ENCODE results near the gene ITGB4.

The ITGB4 gene

DNA sequence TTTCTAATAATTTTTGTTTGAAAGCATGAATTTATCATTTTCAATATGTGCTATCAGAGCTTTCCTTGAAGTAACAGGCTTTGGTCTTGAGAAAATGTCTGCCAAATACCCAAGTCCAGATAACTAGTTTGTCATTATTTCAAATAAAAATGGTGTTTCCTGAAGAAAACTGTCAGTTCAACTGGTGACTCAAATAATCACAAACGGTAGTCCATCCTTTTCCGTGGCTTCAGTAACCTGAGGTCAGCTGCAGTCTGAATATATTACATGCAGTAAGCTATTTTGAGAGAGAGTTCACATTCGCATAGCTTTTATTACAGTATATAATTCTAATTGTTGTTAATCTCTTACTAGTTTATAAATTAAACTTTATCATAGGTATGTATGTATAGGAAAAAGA lies 44.8 kb upstream of the ITGB4 start:
- Histone ChIP-seq H3K27me3 (ENCODE audit: insufficient read depth, poor library complexity, severe bottlenecking) (no peaks in the 10 kb centered on the region), H3K27ac (replicated peaks) (no peak overlapping the region), H3K4me3 (replicated peaks; ENCODE audit: insufficient read depth, low read length) (no peak overlapping the region)
- no peak for TF ChIP-seq SPI1 (IDR thresholded peaks at IDR 0.05; ENCODE audit: borderline replicate concordance, low read depth)
- TF ChIP-seq, protein P1, sequence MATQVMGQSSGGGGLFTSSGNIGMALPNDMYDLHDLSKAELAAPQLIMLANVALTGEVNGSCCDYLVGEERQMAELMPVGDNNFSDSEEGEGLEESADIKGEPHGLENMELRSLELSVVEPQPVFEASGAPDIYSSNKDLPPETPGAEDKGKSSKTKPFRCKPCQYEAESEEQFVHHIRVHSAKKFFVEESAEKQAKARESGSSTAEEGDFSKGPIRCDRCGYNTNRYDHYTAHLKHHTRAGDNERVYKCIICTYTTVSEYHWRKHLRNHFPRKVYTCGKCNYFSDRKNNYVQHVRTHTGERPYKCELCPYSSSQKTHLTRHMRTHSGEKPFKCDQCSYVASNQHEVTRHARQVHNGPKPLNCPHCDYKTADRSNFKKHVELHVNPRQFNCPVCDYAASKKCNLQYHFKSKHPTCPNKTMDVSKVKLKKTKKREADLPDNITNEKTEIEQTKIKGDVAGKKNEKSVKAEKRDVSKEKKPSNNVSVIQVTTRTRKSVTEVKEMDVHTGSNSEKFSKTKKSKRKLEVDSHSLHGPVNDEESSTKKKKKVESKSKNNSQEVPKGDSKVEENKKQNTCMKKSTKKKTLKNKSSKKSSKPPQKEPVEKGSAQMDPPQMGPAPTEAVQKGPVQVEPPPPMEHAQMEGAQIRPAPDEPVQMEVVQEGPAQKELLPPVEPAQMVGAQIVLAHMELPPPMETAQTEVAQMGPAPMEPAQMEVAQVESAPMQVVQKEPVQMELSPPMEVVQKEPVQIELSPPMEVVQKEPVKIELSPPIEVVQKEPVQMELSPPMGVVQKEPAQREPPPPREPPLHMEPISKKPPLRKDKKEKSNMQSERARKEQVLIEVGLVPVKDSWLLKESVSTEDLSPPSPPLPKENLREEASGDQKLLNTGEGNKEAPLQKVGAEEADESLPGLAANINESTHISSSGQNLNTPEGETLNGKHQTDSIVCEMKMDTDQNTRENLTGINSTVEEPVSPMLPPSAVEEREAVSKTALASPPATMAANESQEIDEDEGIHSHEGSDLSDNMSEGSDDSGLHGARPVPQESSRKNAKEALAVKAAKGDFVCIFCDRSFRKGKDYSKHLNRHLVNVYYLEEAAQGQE (IDR thresholded peaks at IDR 0.05; ENCODE audit: insufficient replicate concordance, low read depth) = no peak
- no peak for TF ChIP-seq GABPA (IDR thresholded peaks at IDR 0.05; ENCODE audit: low read depth)
- no peak for TF ChIP-seq POLR2AphosphoS5 (IDR thresholded peaks at IDR 0.05; ENCODE audit: low read depth)
- no peak for TF ChIP-seq CTCF (IDR thresholded peaks at IDR 0.05; ENCODE audit: insufficient read depth, low read length)
- no peak for DNase-seq (ENCODE audit: low read depth in 1 of 2, low spot score in 1 of 2)

DNA sequence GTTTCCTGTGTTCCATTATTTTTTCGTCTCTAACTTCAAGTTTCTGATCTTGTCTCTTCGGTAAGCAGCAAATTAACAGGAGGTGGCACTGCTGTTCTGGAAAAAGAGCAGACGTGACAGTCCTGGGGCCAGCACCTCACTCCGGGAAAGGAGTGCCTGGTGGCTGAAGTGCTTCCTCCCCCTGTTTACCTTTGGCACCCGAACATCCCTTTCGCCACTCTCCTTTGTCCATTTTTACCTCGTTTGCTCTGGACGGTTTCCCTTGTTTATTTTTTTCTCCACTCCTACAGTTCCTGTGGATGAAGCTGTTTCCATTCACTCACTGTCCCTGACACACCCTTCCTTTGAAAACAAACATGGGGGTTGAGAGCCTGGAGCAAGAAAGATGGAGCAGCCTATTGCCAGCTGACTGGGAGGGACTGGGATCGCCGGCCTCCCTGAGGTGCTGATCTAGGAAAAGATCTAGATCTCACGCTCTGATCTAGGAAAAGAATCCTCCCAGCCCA lies 41.5 kb upstream of the ITGB4 start:
- Histone ChIP-seq H3K27ac (replicated peaks) (no peak overlapping the region), H3K4me3 (replicated peaks; ENCODE audit: insufficient read depth, low read length) (no peak overlapping the region), H3K27me3 (ENCODE audit: insufficient read depth, poor library complexity, severe bottlenecking) (no peaks in the 10 kb centered on the region)
- DNase-seq (ENCODE audit: low read depth in 1 of 2, low spot score in 1 of 2) = no peak
- TF ChIP-seq CTCF (IDR thresholded peaks at IDR 0.05; ENCODE audit: insufficient read depth, low read length) (no peak), SPI1 (IDR thresholded peaks at IDR 0.05; ENCODE audit: borderline replicate concordance, low read depth) (no peak), POLR2AphosphoS5 (IDR thresholded peaks at IDR 0.05; ENCODE audit: low read depth) (no peak), GABPA (IDR thresholded peaks at IDR 0.05; ENCODE audit: low read depth) (no peak)
- TF ChIP-seq, protein P1 (IDR thresholded peaks at IDR 0.05; ENCODE audit: insufficient replicate concordance, low read depth) = no peak

- no peak overlapping the region for H3K27ac ChIP-seq (replicated peaks)
- no peak for DNase-seq (ENCODE audit: low read depth in 1 of 2, low spot score in 1 of 2)
- H3K4me3 ChIP-seq (replicated peaks; ENCODE audit: insufficient read depth, low read length) = no peak overlapping the region
- TF ChIP-seq POLR2AphosphoS5 (IDR thresholded peaks at IDR 0.05; ENCODE audit: low read depth) = no peak
- TF ChIP-seq SPI1 (IDR thresholded peaks at IDR 0.05; ENCODE audit: borderline replicate concordance, low read depth) = no peak
- TF ChIP-seq GABPA (IDR thresholded peaks at IDR 0.05; ENCODE audit: low read depth) = no peak
- TF ChIP-seq CTCF (IDR thresholded peaks at IDR 0.05; ENCODE audit: insufficient read depth, low read length) = no peak
- TF ChIP-seq, protein P1 (IDR thresholded peaks at IDR 0.05; ENCODE audit: insufficient replicate concordance, low read depth) = no peak
- no peaks in the 10 kb centered on the region for H3K27me3 ChIP-seq (ENCODE audit: insufficient read depth, poor library complexity, severe bottlenecking)
Observed at GRCh38 chr17:75680431-75680830, 40.8 kb upstream of the ITGB4 start.

Data from HL-60 (cell line).